Subcutaneous abdominal adipose tissue (tissue), 5 donors: ENCODE results near the gene RETREG3.
"Not testable (repeated sequence)": the region's sequence is repeated elsewhere in the genome, so short reads cannot be mapped to it uniquely, and the experiment has no call there.

ENCODE experiments used
- H3K27ac ChIP-seq: one replicate; pipeline ENCODE4 v1.7.0; 2013; ENCODE audit warnings: low read depth, mild to moderate bottlenecking, inconsistent platforms, low read length, moderate library complexity
- H3K27me3 ChIP-seq, 5 donors: one replicate each; pipeline ENCODE4 v1.7.0; 2013; ENCODE audit warnings: low read length in 5 of 5, inconsistent platforms in 1 of 5; ENCODE audit not compliant: control insufficient read depth in 5 of 5, insufficient read depth in 4 of 5
- H3K36me3 ChIP-seq, 5 donors: one replicate each; pipeline ENCODE4 v1.7.0; 2013; ENCODE audit warnings: low read length in 5 of 5; ENCODE audit not compliant: control insufficient read depth in 5 of 5, insufficient read depth in 5 of 5
- H3K4me1 ChIP-seq, 5 donors: one replicate each; pipeline ENCODE4 v1.7.0; 2013; ENCODE audit warnings: low read length in 5 of 5, mild to moderate bottlenecking in 3 of 5, moderate library complexity in 1 of 5; ENCODE audit not compliant: control insufficient read depth in 5 of 5, insufficient read depth in 5 of 5
- H3K4me3 ChIP-seq, 5 donors: one replicate each; pipeline ENCODE4 v1.7.0; 2013; ENCODE audit warnings: low read length in 5 of 5, low read depth in 1 of 5
- H3K9ac ChIP-seq, 5 donors: one replicate each; pipeline ENCODE4 v1.7.0; 2013; ENCODE audit warnings: low read length in 5 of 5, mild to moderate bottlenecking in 4 of 5, moderate library complexity in 3 of 5
- H3K9me3 ChIP-seq, 5 donors: one replicate each; pipeline ENCODE4 v1.7.0; 2013; ENCODE audit warnings: low read length in 5 of 5; ENCODE audit not compliant: control insufficient read depth in 5 of 5
- donor health status: healthy.
- donor health status: healthy.
- donor health status: healthy.
- donor health status: healthy.
- donor health status: healthy.

The RETREG3 gene

DNA sequence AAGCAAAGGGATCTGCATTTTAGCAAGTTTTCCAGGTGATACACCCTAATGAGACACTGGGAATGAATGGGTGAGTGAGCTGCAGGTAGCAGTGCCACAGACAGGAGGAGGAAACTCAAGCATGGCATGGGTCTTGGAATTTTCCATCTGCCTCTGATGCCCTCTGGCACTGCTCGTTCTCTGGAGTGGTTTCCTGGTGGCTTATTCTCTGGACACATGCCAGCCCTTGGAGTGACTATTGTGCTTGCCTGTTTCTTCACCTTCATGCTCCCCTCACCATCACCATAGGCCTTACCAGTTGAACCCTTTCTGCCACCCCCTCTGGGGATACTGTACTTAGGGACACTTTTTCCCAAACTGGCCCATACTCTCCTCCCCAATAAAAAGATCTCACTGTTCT, 45.6 kb downstream of the RETREG3 start:
- Histone ChIP-seq H3K27me3 (no peaks in the 10 kb centered on the region), H3K4me3 (peak overlapping the region; percentile 56 to 97 (median 85)), H3K27ac (peak overlapping the region; percentile 30), H3K36me3 (peaks cover 0 to 29% (median 25%) of the 10 kb centered on the region in 5 donors), H3K4me1 (peaks cover 12 to 62% (median 55%) of the 10 kb centered on the region in 5 donors), H3K9me3 (no peaks in the 10 kb centered on the region), H3K9ac (peak overlapping the region; percentile 17 to 98 (median 97))

DNA sequence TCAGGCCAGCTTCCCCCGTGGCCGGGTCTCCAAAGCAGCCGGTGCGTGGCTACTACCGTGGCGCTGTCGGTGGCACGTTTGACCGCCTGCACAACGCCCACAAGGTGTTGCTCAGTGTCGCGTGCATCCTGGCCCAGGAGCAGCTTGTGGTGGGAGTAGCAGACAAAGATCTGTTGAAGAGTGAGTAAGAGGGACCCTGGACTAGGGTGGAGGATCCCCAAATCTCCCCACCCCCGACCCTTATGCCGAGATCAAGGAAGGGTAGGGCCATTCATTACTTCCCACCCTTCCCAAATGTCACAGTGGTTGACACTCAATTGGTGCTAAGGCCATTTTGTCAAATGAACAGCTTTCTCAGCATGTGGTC, 46.0 kb downstream of the RETREG3 start:
- peak overlapping the region; percentile 93 for H3K27ac ChIP-seq
- peaks cover 12 to 58% (median 51%) of the 10 kb centered on the region in 5 donors for H3K4me1 ChIP-seq
- H3K36me3 ChIP-seq, result peaks cover 0 to 26% (median 22%) of the 10 kb centered on the region in 5 donors
- H3K9me3 ChIP-seq, result no peaks in the 10 kb centered on the region
- H3K27me3 ChIP-seq, result no peaks in the 10 kb centered on the region
- H3K9ac ChIP-seq, result peak overlapping the region; percentile 89 to 98 (median 97)
- peak overlapping the region; percentile 83 to 97 (median 85) for H3K4me3 ChIP-seq

DNA sequence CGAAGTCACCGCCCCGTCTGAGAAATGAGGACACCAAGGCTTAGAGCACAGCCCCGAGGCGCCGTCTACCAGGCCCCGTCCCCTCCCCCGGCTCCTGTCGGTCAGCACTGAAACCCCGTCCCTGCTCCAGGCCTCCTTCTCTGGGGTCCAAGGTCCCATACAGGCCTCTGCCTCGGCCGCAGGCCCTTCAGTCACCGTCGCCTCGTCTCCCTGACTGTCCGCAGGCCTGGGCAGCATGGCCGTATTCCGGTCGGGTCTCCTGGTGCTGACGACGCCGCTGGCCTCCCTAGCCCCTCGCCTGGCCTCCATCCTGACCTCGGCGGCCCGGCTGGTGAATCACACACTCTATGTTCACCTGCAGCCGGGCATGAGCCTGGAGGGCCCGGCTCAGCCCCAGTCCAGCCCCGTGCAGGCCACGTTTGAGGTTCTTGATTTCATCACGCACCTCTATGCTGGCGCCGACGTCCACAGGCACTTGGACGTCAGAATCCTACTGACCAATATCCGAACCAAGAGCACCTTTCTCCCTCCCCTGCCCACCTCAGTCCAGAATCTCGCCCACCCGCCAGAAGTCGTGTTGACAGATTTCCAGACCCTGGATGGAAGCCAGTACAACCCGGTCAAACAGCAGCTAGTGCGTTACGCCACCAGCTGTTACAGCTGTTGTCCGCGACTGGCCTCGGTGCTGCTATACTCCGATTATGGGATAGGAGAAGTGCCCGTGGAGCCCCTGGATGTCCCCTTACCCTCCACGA, 46.6 kb downstream of the RETREG3 start:
- peak overlapping the region; percentile 83 to 97 (median 96) for H3K4me3 ChIP-seq
- H3K27ac ChIP-seq, result peak overlapping the region; percentile 93
- peaks cover 10 to 52% (median 48%) of the 10 kb centered on the region in 5 donors for H3K4me1 ChIP-seq
- peaks cover 0 to 26% (median 22%) of the 10 kb centered on the region in 5 donors for H3K36me3 ChIP-seq
- no peaks in the 10 kb centered on the region for H3K27me3 ChIP-seq
- H3K9ac ChIP-seq, result peak overlapping the region; percentile 89 to 98 (median 97)
- H3K9me3 ChIP-seq, result no peaks in the 10 kb centered on the region

DNA sequence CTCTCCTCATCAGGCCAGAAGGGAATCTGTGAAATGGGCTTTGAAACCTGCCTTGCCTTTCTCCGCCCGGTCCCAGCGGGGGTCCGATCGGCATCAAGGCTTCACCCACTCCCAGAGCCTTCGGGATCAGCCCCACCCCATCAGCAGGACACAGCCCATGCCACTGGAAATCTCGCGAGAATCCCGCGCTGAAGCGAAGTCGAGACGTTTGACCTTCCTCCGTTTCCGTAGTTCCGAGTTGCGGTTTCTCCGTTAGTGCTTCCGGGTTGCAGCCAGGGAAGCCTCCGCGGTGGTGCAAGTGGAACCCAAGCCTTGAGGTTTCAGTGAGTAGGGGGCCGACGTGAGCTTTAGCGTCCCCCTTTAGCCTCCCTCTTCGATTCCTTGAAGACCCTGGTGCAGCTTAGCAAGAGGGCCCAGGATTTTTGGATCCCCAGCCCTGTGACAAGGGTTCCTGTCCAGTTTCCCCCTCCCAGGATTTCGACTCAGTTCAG, 47.2 kb downstream of the RETREG3 start, which contains the start of gene COASY:
Gene COASY (plus strand): TSS at position 252 of the 491 bp plus-strand sequence. CDS start 475 bp downstream, outside the sequence.
- Histone ChIP-seq H3K4me3 (peak within 1 kb of the TSS; percentile 83 to 97 (median 96)), H3K27me3 (no peaks in the 10 kb centered on the region), H3K36me3 (peaks cover 0 to 26% (median 22%) of the 10 kb centered on the region in 5 donors), H3K9me3 (no peaks in the 10 kb centered on the region), H3K9ac (peak within 1 kb of the TSS; percentile 89 to 98 (median 97)), H3K27ac (peak within 1 kb of the TSS; percentile 93), H3K4me1 (peaks cover 10 to 48% (median 43%) of the 10 kb centered on the region in 5 donors)

DNA sequence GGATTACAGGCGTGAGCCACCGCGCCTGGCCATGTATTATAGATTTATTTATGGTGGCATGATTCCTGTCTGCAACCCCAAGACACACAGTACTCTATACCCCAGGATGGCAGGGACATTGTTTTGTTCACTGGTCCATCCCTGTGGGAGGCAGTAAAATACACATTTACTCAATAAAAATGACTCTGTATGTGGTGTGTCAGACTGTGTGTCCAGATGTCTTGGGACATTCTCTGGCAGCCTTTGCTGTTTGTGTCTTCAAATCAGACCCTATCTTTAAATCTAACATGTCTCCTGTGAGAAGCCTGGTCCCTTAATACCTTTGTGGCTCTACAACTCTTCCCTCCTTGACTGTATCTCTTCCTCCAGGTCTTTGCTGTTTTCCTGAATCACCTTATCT, 48.9 kb downstream of the RETREG3 start:
- Histone ChIP-seq H3K9me3 (no peaks in the 10 kb centered on the region), H3K4me3 (no peak overlapping the region), H3K27ac (no peak overlapping the region), H3K9ac (peak overlapping the region in 1 of 5 donors; percentile 48), H3K27me3 (no peaks in the 10 kb centered on the region), H3K36me3 (peaks cover 0 to 15% (median 12%) of the 10 kb centered on the region in 5 donors), H3K4me1 (peaks cover 12 to 42% (median 37%) of the 10 kb centered on the region in 5 donors)

DNA sequence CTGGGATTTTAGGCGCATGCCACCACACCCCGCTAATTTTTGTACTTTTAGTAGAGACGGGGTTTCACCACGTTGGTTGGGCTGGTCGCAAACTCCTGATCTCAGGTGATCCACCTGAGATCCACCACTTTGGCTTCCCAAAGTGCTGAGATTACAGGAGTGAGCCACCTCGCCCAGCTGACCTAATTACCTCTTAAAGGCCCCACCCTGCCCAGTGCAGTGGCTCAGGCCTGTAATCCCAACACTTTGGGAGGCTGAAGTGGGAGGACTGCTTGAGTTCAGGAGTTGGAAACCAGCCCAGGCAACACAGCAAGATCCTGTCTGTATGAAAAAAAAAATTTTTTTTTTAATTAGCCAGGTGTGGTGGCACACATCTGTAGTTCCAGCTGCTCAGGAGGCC, 50.1 kb downstream of the RETREG3 start:
- H3K9me3 ChIP-seq, result no peaks in the 10 kb centered on the region
- no peak overlapping the region for H3K4me3 ChIP-seq
- peak overlapping the region; percentile 29 for H3K27ac ChIP-seq
- H3K36me3 ChIP-seq, result peaks cover 0 to 4% (median under 1%) of the 10 kb centered on the region in 5 donors
- H3K4me1 ChIP-seq, result peaks cover 14 to 47% (median 43%) of the 10 kb centered on the region in 5 donors
- peak overlapping the region in 1 of 5 donors; percentile 20 for H3K9ac ChIP-seq
- H3K27me3 ChIP-seq, result no peaks in the 10 kb centered on the region

DNA sequence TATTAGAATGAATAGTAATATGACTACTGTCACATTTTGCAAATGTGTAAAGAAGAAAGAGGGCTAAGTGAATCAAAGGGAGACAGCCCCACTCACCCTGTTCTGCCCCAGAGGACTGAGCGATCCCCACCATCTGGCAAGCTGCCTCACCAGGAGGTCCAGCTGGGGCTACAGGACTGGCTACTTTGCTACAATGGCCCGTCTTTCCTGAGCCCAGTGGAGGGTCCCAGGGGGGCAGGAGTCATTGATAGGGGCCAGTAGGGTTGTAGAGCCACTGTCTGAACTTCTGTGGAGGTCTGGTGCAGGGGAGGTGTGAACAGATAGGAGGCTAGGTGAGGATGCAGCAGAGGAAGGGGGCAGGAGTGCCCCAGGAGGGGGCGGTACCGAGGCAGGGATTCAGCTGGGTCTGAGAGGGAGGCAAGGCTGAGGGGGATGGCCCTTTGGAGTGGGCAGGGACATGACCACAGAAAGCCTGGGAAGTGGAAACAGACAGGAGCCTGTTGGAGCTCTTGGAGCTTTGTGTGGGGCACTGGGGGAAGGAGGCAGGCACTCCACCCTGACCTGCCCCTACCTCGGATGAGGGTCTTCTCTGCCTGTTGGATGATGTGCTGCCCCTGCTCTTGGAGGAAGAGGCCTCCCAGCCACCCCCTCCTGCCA, 53.1 kb downstream of the RETREG3 start:
- H3K27ac ChIP-seq, H3K4me3 ChIP-seq, H3K9ac ChIP-seq, H3K9me3 ChIP-seq, H3K27me3 ChIP-seq, H3K36me3 ChIP-seq: not testable (repeated sequence)
- peaks cover 6 to 48% (median 37%) of the 10 kb centered on the region in 5 donors for H3K4me1 ChIP-seq

DNA sequence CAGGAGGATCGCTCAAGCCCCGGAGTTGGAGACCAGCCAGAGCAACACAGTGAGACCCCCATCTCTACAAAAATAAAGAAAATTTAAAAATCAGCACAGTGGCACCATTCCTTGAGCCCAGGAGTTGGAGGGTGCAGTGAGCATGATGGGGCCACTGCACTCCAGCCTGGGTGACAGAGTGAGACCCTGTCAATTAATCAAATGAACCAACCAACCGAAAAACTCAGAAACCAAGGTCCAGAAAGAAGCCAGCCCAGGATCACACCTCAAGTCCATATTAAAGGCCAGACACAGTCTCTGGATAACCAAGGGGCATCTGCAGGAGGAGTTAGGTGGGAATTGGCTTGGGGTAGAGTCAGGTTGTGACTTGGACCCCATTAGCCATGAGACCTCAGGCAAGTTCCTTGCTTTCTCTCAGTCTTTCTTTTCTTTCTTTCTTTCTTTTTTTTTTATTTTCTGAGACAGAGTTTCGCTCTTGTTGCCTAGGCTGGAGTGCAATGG, 54.0 kb downstream of the RETREG3 start:
- peaks cover 6 to 48% (median 37%) of the 10 kb centered on the region in 5 donors for H3K4me1 ChIP-seq
- H3K9me3 ChIP-seq, result no peaks in the 10 kb centered on the region
- no peaks in the 10 kb centered on the region for H3K27me3 ChIP-seq
- H3K36me3 ChIP-seq, result no peaks in the 10 kb centered on the region
- H3K9ac ChIP-seq, result peak overlapping the region; percentile 75 to 92 (median 89)
- peak overlapping the region; percentile 75 for H3K27ac ChIP-seq
- H3K4me3 ChIP-seq, result peak overlapping the region; percentile 77 to 94 (median 89)

DNA sequence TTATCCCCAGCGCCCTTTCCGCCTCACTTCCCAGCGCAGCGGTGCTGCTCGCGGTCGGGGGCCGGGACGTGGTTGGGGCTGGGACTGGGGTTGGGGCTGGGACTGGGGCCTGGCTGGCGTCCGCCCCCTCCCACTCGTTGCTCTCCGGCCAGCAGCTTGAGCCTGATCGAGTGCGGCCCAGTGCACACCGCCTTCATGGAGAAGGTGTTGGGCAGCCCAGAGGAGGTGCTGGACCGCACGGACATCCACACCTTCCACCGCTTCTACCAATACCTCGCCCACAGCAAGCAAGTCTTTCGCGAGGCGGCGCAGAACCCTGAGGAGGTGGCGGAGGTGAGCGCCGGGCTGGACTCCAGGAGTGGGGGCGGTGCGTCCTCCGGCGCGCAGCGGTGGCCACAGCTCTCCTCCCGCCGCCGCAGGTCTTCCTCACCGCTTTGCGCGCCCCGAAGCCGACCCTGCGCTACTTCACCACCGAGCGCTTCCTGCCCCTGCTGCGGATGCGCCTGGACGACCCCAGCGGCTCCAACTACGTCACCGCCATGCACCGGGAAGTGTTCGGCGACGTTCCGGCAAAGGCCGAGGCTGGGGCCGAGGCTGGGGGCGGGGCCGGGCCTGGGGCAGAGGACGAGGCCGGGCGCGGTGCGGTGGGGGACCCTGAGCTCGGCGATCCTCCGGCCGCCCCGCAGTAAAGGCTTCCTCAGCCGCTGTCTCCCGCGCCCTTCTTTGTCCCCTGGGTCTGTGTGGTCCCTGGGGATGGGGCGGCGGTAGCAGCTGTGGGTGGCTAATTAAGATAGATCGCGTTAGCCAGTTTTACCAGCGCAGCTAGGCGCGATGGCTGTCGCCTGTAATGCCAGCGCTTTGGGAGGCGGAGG, 54.7 kb downstream of the RETREG3 start:
- Histone ChIP-seq H3K9ac (peak overlapping the region; percentile 75 to 92 (median 89)), H3K4me1 (peaks cover 6 to 46% (median 37%) of the 10 kb centered on the region in 5 donors), H3K9me3 (no peaks in the 10 kb centered on the region), H3K27ac (peak overlapping the region; percentile 75), H3K27me3 (no peaks in the 10 kb centered on the region), H3K4me3 (peak overlapping the region; percentile 77 to 94 (median 89)), H3K36me3 (no peaks in the 10 kb centered on the region)
